Right renal pelvis (tissue), 4 donors: ENCODE data around the gene CRB2. TPM values are rescaled to one million over a fixed set of nuclear protein-coding genes. Genes with fewer than 3 reads are reported as not detected.

Source experiments
- DNase-seq, 4 donors: peaks; one replicate each; pipeline ENCODE4 v3.0.0-alpha.2; 2013; ENCODE audit warnings: low read depth in 4 of 4, low spot score in 3 of 4, missing footprints in 1 of 4
- polyA plus RNA-seq, 4 donors: library from polyadenylated mRNA; unstranded; fragments of 120-200 nt; gene quantifications; one replicate each; pipeline ENCODE4 v1.2.1, GENCODE V29; 2013; ENCODE audit not compliant: insufficient read length in 4 of 4

The CRB2 gene
- polyA plus RNA-seq, 4 donors: 22.7 to 34.6 (median 23.8) TPM

GRCh38 chr9:123361731-123362510 is 5.9 kb downstream of the CRB2 start:
- DNase-seq: no peak

DNA sequence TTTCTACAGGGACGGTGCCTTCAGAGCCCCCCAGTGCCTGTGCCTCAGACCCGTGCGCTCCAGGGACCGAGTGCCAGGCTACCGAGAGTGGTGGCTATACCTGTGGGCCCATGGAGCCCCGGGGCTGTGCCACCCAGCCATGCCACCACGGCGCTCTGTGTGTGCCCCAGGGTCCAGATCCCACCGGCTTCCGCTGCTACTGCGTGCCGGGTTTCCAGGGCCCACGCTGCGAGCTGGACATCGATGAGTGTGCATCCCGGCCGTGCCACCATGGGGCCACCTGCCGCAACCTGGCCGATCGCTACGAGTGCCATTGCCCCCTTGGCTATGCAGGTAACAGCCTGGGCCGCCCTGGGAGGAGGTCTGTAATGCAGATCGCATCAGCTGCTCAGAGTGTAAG is 6.9 kb downstream of the CRB2 start:
- DNase-seq: no peak

DNA sequence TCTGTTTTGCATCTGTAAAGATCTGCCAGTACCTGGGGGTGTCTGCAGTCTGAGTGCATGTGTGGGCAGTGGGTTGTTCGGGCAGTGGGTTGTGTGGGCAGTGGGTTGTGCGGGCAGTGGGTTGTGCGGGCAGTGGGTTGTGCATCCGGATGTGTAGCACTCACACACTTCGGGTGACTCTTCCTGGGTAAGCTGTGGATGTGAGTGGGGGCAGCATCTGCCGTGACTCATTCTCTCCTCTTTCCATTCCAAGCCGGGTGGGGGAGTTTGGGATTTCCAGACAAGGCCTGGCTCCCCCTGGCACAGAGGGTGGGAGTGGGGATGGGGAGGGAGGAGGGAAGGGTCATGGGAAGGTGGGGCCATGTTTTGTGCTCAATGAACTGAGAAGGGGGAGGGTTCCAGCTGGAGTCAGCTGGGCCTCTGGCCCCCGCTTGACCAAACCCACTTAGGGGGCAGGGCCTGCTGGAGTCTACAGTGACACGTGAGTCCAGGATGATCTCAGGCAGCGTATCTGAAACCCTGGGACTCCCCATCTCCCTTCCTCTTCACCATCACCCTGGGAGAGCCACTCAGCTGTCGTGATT is 8.3 kb downstream of the CRB2 start:
- DNase-seq: peak in 1 of 4 donors; percentile 69

DNA sequence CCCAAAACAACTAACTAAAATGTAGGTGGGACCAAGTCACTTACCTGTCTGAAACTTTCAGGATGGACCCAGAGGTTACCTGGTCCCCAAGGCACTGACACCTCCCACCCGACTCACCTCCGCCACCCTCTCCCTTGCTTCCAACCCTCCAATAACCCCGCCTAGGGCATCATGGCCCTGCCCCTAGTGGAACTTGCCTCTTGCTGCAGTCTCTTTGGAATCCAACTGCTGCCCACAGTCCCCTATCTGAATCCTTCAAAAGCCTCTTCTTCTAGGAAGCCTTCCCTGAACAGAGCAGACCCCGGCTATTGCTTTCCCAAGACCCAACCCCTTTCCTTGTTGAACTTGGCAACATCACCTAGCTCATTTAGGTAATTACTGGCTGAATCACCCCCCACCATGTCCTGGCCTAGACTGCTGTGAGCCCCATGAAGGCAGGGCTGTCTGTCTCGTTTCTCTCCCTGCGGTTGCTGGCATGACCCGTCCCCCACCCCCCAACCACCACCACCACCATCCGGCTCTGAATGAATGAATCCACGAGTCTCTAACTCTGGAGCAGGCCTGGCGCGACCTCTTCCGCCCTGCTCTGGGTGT is 9.4 kb downstream of the CRB2 start:
- DNase-seq: no peak

DNA sequence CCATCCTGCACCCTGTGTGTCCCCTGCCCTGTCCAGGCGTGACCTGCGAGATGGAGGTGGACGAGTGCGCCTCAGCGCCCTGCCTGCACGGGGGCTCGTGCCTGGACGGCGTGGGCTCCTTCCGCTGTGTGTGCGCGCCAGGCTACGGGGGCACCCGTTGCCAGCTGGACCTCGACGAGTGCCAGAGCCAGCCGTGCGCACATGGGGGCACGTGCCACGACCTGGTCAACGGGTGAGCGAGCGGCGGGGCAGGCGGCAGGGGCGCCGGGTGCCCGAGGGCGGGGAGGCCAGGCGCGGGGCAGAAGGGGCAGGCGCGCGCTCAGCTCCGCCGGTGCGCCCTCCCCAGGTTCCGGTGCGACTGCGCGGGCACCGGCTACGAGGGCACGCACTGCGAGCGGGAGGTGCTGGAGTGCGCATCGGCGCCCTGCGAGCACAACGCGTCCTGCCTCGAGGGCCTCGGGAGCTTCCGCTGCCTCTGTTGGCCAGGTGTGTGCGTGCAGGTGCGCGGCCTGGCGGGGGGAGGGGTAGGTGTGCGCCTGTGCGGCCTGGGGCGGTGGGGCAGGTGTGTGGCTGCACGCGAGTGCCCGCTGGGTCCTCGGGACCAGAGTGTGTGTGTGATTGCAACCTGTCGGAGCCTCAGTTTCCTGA is 10.0 kb downstream of the CRB2 start:
- DNase-seq: no peak

- DNase-seq: no peak
Observed at GRCh38 chr9:123368023-123368422, 12.0 kb downstream of the CRB2 start.

GRCh38 chr9:123368536-123369153 is 12.6 kb downstream of the CRB2 start:
- DNase-seq: no peak

GRCh38 chr9:123369296-123369695 is 13.3 kb downstream of the CRB2 start:
- no peak for DNase-seq

GRCh38 chr9:123370108-123370507 is 14.1 kb downstream of the CRB2 start:
- no peak for DNase-seq

DNA sequence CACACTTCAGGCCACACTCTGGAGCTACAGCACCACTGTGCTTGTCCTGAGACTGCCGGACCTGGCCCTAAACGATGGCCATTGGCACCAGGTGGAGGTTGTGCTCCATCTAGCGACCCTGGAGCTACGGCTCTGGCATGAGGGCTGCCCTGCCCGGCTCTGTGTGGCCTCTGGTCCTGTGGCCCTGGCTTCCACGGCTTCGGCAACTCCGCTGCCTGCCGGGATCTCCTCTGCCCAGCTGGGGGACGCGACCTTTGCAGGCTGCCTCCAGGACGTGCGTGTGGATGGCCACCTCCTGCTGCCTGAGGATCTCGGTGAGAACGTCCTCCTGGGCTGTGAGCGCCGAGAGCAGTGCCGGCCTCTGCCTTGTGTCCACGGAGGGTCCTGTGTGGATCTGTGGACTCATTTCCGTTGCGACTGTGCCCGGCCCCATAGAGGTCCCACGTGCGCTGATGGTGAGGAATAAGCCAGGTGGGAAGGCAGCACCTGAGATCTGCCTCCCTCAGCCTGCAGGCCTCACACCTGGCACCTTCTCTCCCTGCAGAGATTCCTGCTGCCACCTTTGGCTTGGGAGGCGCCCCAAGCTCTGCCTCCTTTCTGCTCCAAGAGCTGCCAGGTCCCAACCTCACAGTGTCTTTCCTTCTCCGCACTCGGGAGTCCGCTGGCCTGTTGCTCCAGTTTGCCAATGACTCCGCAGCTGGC is 14.7 kb downstream of the CRB2 start:
- DNase-seq: no peak

- no peak for DNase-seq
Observed at GRCh38 chr9:123371228-123371584, 15.2 kb downstream of the CRB2 start.

DNA sequence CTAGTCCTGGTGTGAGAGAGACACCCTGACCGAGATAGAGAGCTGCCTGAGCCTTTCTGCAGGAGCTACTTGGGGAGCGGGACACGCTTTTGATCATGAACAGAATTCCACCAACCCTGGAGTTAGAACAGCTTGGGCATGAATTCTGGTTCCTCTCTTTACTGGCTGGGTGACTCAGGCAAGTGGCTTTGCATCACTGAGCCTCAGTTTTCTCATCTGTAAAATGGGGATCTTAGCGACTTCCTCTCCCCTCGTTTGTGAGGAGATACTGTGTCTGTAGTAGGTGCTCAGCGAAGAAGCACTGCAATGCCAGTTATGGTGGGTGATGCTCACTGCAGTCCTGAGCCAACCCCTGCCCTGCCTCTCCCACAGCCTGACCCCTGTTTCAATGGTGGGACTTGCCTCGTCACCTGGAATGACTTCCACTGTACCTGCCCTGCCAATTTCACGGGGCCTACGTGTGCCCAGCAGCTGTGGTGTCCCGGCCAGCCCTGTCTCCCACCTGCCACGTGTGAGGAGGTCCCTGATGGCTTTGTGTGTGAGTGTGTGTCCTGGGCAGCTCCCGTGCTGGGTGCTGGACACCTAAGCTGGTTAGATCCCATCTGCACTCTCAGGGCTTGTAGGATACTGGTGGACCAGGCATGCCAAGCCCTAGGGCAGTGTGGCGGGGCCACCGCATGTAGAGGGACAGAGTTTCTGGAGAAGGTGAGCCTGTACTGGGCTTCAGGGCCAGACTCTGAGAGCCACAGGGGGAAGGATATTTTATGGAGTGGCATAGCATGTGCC is 16.0 kb downstream of the CRB2 start:
- DNase-seq: no peak

DNA sequence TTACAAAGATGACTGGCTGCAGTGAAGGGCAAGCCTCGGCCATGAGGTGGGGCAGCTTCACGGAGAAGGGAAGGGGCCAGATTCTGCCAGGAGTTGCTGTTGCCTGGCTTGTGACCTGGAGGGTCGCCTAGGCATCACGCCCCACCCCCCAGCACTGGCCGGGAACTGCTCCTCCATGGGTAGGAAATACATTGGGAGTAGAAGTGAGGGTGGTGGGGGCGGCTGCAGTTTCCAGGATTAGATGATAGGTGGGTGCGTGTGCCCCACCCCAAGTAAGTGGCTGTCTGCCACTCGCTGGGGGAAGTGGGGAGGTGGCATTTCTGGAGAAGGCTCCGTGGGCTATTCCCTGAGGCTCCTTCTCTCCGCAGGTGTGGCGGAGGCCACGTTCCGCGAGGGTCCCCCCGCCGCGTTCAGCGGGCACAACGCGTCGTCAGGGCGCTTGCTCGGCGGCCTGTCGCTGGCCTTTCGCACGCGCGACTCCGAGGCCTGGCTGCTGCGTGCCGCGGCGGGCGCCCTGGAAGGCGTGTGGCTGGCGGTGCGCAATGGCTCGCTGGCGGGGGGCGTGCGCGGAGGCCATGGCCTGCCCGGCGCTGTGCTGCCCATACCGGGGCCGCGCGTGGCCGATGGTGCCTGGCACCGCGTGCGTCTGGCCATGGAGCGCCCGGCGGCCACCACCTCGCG is 16.9 kb downstream of the CRB2 start:
- DNase-seq: no peak

GRCh38 chr9:123373447-123373923 is 17.5 kb downstream of the CRB2 start:
- no peak for DNase-seq

DNA sequence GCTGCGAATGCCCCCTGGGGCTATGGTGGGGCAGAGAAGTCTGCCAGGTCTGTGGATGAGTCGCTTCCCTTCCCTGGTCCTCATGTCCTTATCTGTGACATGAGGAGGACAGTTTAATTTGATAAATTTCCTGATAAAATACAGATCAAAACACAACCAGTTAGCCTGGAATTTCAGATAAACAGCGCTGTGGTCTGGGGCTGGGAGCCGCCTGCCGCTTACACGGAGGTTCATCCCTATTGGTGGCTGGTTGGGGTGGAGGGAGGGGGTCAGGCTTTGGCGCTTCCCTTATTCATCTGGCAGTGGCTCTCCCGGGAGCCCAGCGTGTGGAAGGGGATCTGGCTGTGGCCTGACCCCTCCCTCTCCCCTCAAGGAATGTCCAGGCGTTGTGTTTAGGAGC is 17.9 kb downstream of the CRB2 start:
- no peak for DNase-seq

GRCh38 chr9:123375469-123376132 is 19.6 kb downstream of the CRB2 start:
- peak in 1 of 4 donors; percentile 56 for DNase-seq

DNA sequence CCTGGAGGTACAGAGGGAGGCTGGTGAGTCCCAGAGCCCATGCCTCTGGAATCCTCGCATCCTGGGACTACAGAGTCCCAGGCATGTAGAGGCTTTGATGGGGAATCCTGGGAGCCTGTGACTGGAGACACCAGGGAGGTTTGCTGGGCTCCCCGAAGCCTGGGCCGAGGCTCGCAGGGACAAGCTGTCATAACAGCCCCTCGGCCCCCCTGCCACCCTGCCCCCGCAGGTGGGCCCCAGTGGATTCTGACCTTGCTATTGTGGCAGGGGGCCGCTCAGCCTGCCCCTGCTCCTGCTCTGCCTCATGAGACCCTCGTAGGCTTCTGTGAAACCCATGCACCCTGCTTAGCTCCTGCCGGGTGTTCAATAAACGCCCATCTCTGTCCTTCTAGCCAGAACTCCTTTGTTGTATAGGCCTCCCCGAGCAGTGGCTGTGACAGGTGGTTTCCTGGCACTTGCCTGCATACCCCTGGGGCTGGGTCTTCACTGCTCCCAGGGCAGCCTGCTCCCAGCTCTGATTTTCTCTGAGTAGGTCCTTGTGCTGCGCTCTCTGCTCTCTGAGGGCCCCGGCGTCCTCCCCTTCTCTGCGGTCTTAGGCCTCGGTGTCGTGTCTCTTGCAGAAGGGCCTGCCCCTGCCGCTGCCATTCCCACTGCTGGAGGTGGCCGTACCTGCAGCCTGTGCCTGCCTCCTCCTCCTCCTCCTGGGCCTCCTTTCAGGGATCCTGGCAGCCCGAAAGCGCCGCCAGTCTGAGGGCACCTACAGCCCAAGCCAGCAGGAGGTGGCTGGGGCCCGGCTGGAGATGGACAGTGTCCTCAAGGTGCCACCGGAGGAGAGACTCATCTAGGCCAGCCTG is 20.4 kb downstream of the CRB2 start:
- no peak for DNase-seq
